ENCODE data around the gene TGFBI. TPM values are rescaled to one million over a fixed set of nuclear protein-coding genes. Genes with fewer than 3 reads are reported as not detected.

Gene TGFBI
- total RNA-seq, 1 donor from 2014 or later = 4.6 TPM

- no peaks in the 10 kb centered on the region for H3K9me3 Mint-ChIP-seq
- no peaks in the 10 kb centered on the region for H3K27me3 Mint-ChIP-seq (ENCODE audit: low read depth)
- TF ChIP-seq, protein P1, sequence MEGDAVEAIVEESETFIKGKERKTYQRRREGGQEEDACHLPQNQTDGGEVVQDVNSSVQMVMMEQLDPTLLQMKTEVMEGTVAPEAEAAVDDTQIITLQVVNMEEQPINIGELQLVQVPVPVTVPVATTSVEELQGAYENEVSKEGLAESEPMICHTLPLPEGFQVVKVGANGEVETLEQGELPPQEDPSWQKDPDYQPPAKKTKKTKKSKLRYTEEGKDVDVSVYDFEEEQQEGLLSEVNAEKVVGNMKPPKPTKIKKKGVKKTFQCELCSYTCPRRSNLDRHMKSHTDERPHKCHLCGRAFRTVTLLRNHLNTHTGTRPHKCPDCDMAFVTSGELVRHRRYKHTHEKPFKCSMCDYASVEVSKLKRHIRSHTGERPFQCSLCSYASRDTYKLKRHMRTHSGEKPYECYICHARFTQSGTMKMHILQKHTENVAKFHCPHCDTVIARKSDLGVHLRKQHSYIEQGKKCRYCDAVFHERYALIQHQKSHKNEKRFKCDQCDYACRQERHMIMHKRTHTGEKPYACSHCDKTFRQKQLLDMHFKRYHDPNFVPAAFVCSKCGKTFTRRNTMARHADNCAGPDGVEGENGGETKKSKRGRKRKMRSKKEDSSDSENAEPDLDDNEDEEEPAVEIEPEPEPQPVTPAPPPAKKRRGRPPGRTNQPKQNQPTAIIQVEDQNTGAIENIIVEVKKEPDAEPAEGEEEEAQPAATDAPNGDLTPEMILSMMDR (conservative IDR thresholded peaks at IDR 0.05) = no peak
- no peak overlapping the region for H3K27ac Mint-ChIP-seq (ENCODE audit: unreplicated experiment)
- H3K36me3 Mint-ChIP-seq (ENCODE audit: low read depth) = no peaks in the 10 kb centered on the region
- no peak overlapping the region for H3K4me3 Mint-ChIP-seq
- peaks cover 16% of the 10 kb centered on the region for H3K4me1 Mint-ChIP-seq
- DNase-seq (ENCODE audit: low read depth, low spot score) = no peak
These were observed 79.4 kb downstream of the TGFBI start for GRCh38 chr5:136108180-136108611.

DNA sequence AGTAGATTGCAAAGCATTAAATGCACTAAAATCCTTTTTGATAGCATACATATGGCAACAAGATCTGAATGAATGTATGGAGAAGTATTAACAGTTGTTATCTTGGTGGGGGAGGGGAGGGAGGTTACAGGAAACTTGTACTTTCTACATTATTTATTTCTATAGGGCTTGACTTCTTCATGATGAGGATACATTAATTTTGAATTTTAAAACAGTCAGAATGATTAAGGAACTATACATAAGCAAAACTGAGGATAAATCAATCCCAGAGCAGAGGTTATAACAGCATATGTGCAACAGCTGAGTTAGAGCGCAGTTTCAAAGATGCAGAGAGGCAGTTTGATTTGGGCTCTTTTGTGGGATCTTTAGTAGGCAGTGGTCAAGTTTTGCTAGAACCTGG lies 80.0 kb downstream of the TGFBI start:
- TF ChIP-seq, protein P1 (conservative IDR thresholded peaks at IDR 0.05) = no peak
- peaks cover 12% of the 10 kb centered on the region for H3K4me1 Mint-ChIP-seq
- no peak for DNase-seq (ENCODE audit: low read depth, low spot score)
- H3K4me3 Mint-ChIP-seq = no peak overlapping the region
- no peaks in the 10 kb centered on the region for H3K9me3 Mint-ChIP-seq
- no peak overlapping the region for H3K27ac Mint-ChIP-seq (ENCODE audit: unreplicated experiment)
- no peaks in the 10 kb centered on the region for H3K27me3 Mint-ChIP-seq (ENCODE audit: low read depth)
- H3K36me3 Mint-ChIP-seq (ENCODE audit: low read depth) = no peaks in the 10 kb centered on the region

GRCh38 chr5:136109453-136110135 lies 80.8 kb downstream of the TGFBI start:
- Mint-ChIP-seq H3K27ac (ENCODE audit: unreplicated experiment) (no peak overlapping the region), H3K27me3 (ENCODE audit: low read depth) (no peaks in the 10 kb centered on the region), H3K36me3 (ENCODE audit: low read depth) (no peaks in the 10 kb centered on the region), H3K4me3 (no peak overlapping the region), H3K9me3 (no peaks in the 10 kb centered on the region), H3K4me1 (peaks cover 5% of the 10 kb centered on the region)
- DNase-seq (ENCODE audit: low read depth, low spot score) = no peak
- TF ChIP-seq, protein P1 (conservative IDR thresholded peaks at IDR 0.05) = no peak

Other genes with a start within 250 kb of the TGFBI start
- not detected in 2 replicates for gene SLC25A48, start 194.3 kb upstream of the TGFBI start, total RNA-seq
- gene IL9, start 133.1 kb upstream of the TGFBI start, total RNA-seq = not detected in 2 replicates
- gene LECT2, start 74.0 kb upstream of the TGFBI start, total RNA-seq = not detected in 2 replicates
- gene SMAD5, start 103.9 kb downstream of the TGFBI start, total RNA-seq = 82.6 TPM in 2 replicates
- gene SMIM32, start 164.2 kb downstream of the TGFBI start, total RNA-seq = 0.18 TPM in 1 of 2 replicates, not detected in the other